ENCODE results near the gene CNTNAP5.

Gene CNTNAP5

GRCh38 chr2:124953921-124954320, 928.8 kb downstream of the CNTNAP5 start:
- DNase-seq: no peak

- no peak for DNase-seq
Measured at GRCh38 chr2:124959581-124959980, 934.5 kb downstream of the CNTNAP5 start.

- DNase-seq: no peak
Measured at GRCh38 chr2:124961132-124961531, 936.0 kb downstream of the CNTNAP5 start.

Data from NCI-H187 (cell line).